COR-L47 (cell line): Measurements from ENCODE around the gene SLC35E1.

ENCODE experiments used
- DNase-seq: peaks from one replicate; lab custom pipeline; 2025; lab: John Stamatoyannopoulos, UW

SLC35E1 gene

DNA sequence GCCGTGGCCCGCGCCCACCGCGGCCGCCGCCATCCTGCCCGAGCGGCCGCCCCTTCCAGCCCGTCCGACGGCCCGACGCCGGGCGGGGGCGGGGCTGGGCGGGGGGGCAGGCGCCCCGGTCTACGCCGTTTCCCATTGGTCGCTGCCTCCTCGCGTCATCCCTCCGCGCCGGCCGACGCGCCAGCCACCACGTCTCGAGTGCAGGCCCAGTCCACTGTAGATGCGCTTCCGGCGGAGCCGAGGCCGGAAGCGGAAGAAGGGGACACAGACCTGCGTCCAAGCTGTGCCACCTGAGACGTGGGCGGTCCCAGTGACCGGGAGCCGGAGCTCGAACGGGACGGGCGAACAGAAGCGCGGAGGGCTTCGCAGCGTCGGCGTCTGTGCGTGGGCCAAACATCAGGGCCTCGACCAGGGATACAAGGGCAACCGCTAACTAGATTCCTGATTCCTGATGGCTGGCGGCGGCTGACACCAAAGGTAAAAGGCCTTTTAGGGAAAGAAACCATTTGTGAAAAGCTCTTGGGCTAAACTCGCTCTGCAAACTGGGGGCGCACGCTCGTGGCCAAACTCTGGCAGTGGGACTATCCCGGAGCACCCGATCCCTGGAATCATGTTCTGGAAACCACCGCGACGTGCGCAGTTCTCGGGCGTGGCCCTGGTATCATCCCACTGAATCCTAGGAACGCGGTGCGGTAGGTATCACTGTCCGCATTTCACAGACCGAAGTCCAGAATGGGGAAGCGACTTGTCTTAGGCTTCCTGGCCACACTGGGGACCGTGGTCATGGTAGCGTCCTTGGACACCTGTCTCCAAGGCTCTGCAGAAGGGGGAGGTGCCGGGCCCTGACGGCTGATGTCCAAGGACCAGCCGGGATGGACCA, at the start of gene SLC35E1:
TSS of gene SLC35E1 (minus strand) at position 84 of the 880 bp plus-strand sequence. CDS start at position 33, 51 bp downstream.
- peak; percentile 92 for DNase-seq

GRCh38 chr19:16621165-16621800, 49.1 kb upstream of the SLC35E1 start:
- no peak for DNase-seq

DNA sequence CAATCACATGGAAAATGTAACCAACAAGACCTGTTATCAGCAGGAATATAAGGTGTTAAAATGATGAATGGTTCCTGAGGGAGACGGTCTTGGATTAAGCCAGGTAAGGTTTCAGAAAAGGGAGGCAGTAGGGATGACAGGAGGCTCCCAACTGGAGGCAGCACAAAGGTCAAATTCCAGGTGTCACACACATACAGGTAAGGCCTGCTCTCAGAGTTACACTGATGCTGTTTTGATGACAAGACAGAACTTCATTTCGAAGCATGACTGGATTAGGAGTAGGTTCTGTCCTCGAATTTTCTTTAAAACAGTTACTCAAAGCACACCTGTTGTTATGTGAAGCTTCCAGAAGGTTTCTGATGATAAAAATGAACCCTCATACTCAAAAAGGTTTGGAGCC, 48.4 kb upstream of the SLC35E1 start:
- no peak for DNase-seq

DNA sequence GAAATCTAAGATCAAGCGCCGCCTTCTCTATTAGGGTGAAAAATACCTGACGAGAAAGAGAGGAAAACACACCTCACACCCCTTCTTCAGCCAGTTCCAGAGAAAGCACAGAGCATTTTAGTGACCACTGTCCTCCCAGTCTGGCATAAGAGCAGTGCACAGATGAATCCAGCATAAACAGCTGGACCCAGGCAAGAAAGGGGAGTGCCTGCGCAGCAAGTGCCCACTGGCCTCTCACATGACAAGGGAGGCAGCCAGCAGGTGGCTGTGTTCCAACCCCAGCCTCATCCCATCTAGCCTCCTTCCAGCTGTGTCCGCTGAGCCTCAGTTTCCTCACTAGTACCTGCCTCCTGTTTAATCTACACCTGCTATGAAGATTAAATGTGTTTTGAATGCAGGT, 47.8 kb upstream of the SLC35E1 start:
- DNase-seq: no peak

DNA sequence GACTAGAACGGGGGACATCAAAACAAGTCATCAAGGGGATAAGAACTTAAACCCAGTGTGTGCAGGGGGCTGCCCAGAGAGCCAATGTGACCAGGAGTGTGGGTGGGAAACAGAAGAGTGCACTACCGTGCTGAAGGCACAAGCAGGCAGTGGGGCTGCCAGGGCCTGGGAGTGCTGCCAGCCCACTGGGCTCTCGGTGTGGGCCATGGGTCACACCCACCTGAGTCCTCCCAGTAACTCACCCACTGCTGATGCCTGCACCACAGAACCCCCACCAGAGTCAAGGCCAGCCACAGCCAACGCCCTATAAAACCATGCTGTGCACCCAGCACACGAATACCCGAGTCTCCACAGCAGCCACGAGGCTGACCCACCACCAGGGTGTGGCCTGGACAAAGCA, 47.2 kb upstream of the SLC35E1 start:
- no peak for DNase-seq

- DNase-seq: no peak
Observed at GRCh38 chr19:16618248-16618647, 46.0 kb upstream of the SLC35E1 start.

- DNase-seq: no peak
Observed at GRCh38 chr19:16615808-16616207, 43.6 kb upstream of the SLC35E1 start.

DNA sequence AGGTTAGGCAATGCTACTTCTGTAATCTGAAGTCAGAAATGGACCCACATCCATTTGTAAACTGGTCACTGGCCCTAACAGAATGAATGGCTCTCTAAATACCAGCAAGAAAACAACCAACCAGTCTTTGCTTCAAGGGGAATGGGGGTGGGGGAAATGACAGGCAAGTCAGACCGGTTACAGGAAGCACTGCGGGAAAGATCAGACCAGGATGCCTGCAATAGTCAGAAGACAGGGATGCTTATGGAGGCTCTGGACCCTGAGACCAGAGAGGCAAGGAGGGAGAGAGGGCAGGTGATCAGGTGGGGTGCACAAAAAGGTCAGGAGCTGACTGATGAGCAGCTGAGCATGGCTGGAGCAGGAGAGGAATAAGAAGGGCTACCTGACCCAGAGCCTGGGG, 42.7 kb upstream of the SLC35E1 start:
- DNase-seq: no peak

GRCh38 chr19:16613841-16614240, 41.6 kb upstream of the SLC35E1 start:
- DNase-seq: no peak

- DNase-seq: no peak
Observed at GRCh38 chr19:16612636-16613035, 40.4 kb upstream of the SLC35E1 start.

DNA sequence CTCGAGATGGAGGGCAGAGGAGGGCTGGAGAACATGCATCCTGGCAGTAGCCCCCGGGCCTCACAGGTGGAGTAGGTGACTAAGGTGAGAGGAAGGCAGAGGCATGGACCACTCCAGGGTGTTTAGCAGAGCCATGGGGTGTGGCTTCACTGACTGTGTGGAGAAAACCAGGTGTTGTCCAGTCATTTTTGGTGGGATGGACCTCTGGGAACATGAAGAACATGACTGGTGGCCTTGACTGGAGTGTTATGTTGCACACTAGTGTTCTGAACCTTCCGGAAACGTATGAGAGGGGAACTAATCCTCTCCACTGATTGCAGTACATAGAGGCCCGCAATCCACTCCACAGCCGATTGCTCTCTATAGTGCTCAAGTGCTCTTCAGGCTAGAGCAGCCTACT, 38.9 kb upstream of the SLC35E1 start:
- no peak for DNase-seq

- no peak for DNase-seq
Observed at GRCh38 chr19:16609511-16610200, 37.4 kb upstream of the SLC35E1 start.

DNA sequence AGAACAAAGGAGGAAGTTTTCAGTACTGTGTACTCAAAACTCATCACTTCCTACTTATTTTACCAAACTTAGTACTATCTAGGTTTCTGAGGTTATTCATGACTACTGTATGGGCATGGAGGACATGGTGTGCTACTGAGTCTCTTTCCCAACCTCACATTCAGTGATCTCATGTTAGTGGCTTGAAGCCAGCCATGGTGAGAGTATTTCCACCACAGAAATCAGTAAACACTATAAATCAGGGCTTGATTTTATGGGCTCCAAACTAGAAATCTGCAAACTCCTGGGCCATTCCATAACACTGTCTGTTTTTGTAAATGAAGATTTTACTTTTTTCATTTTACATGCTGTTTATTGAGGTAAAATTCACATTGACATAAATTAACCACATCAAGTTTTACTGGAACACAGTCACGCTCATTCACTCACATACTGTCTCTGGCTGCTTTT, 36.1 kb upstream of the SLC35E1 start:
- no peak for DNase-seq

DNA sequence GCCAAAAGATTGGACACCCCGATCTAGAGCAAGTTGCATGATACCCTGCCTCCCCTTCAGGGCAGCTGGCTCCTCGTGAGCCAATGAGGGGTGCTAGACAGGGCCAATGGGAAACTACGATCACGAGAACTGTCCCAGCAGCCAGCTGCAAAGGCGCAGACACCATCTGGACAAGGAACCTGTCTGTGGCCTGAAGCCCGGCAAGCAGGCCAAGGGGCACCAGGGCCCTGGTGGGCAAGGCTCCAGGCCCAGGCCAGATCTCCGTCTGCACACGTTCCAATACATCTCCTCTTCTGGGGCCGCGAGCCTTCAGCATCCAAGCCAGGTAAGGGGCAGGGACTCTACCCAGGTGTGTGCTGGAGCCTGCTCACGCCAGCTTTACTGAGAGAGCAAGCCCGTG, 35.6 kb upstream of the SLC35E1 start:
- DNase-seq: no peak

DNA sequence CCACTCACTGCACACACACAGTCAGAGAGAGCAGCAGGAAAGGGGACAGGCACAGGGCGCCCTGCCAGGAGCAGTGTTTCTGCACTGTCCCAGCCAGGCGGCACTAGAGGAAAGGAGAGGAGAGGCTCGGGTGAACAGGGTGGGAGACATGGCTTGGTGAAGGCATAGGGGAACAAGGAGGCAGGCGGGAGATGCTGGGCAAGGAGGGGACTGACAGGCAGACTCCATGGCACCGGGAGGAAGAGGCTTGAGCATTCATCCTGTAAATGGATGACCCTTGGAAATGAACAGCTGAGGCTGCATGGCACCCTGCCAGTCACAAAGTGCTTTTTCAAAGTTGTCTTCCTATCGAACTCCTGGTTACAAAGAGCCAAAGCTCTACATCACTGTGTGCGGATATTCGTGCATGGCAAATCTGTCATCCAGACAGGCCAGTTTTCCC, 33.4 kb upstream of the SLC35E1 start:
- DNase-seq: no peak

- DNase-seq: no peak
Observed at GRCh38 chr19:16605115-16605514, 32.9 kb upstream of the SLC35E1 start.

DNA sequence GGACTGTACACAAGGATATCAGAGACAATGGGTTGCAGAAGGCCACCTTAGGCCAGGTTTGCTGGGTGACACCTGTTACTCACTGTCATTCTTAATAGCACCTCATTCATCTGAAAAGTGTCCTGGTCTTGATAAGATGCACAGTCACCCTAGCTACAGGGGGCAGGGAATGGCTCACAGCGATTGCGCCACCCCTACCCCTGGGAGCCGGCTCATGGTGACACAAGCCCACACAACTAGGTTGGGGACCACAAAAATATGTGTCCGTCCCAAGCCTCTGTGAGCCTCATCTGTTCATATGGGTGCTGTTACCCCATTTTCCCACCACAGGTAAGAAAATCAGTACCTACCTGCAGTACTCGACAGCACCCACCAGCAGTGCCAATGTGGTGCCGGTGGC, 32.4 kb upstream of the SLC35E1 start:
- no peak for DNase-seq

DNA sequence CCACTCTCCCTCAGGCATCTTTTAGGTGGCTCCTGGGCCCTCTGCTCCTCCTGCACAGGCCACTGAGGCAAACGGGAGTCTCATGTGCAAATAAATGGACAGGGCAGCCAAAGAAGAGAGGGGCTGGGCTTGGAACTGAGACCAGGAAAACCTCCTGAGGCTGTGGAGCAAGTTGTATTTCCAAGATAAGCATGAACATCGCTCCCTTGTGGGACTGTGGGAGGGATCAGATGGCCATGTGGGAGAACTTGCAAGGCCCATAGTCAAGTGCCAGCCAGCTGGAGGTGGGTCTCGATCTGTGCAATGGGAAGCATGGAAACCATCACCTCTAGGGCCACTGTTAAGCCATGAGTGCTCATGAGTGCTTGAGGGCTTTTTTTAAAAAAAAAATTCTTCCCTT, 30.9 kb upstream of the SLC35E1 start:
- no peak for DNase-seq

GRCh38 chr19:16601378-16602052, 29.3 kb upstream of the SLC35E1 start:
- no peak for DNase-seq

GRCh38 chr19:16600824-16601223, 28.6 kb upstream of the SLC35E1 start:
- no peak for DNase-seq

- DNase-seq: no peak
Observed at GRCh38 chr19:16599655-16600346, 27.6 kb upstream of the SLC35E1 start.

DNA sequence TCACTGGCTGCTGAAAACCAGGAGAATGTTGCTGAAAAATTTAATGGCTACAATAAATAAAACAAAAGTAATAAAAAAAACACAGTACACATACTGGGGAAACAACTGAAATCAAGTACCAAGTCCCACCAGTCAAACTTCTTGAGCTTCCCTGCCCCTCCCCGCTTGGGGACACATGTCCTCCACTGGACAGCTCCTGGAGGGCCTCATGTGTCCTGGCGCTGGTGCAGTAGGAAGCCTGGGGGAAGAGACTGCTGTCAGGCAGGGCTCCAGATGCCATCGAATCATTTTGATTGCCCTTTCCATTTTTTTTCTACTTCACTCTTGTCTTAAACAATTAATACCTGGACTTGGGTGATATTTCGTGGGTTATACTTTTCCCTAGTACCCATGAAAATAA, 26.6 kb upstream of the SLC35E1 start:
- DNase-seq: no peak
